Head of caudate nucleus (tissue), 42 donors: ENCODE data around the gene GRB10.

Experiments
- DNase-seq, 42 donors: peaks; one replicate each; pipeline versions ENCODE4 v3.0.0 to v3.0.0-alpha.2; 2020 to 2021; ENCODE audit warnings: mixed read lengths in 7 of 42
- intact Hi-C: fragments of 100-400 bp; cut with DNase I; formaldehyde crosslinking; loops from one replicate; pipeline ENCODE4 v1.15.0; 2022

GRB10 gene

DNA sequence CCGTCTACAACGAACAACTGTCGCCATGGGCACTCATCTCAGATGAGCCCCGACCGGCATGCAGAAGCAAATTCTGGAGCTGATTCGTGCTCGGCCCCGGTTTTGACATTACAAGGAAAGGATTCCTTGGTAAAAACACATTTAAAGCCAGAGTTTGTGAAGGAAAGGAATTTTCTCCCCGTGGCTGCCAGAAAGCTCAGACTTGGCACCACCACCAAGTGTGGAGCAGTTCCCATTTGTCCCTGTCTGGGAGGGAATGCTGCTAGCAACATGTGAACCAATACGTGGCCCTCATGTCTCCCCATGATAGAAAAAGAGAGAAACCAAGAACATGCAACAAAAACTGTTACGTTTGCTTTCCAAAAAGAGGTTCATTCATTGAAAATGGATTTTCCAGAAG, 162.3 kb downstream of the GRB10 start:
- intact Hi-C loops, result no loop called here
- DNase-seq, result no peak

DNA sequence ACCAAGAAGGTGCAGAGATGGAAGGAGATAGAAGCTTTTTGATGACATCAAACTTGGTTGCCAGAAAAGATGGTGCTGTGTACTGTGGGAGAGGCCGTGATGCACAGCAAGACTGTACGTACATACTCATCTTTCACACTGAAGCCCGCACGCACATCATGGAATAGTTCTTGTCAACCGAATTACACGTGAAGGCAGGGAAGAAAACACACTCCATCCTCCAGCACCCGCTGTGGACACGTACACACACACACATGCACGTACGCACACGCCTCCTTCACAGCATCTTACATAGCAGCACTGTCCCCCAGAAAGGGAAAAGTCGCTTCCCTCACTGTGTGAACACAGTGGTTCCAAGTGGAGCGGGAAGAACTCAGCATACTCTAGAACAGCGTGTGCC, 163.0 kb downstream of the GRB10 start:
- DNase-seq, result peak in 1 of 42 donors; percentile 4
- intact Hi-C loops, result no loop called here

DNA sequence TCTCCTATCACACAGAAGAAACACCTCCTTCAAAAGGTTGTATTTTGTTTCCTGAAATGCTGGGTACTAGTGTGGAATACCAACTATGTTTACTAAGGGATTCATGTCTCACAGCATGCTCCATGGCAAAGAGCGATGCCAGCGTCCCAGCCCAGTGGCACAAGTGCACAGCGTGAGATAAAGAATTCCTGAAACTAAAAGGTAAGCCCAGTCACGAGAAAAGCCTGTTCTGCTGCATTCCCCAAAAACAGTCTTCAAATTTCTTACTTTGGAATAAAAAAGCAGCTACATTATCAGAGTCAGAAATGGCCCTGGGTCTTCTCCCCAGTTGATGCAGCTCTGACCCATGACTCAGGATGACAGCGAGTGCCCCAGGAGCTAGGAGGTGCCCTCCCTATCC, 164.4 kb downstream of the GRB10 start:
- intact Hi-C loops, result no loop called here

DNA sequence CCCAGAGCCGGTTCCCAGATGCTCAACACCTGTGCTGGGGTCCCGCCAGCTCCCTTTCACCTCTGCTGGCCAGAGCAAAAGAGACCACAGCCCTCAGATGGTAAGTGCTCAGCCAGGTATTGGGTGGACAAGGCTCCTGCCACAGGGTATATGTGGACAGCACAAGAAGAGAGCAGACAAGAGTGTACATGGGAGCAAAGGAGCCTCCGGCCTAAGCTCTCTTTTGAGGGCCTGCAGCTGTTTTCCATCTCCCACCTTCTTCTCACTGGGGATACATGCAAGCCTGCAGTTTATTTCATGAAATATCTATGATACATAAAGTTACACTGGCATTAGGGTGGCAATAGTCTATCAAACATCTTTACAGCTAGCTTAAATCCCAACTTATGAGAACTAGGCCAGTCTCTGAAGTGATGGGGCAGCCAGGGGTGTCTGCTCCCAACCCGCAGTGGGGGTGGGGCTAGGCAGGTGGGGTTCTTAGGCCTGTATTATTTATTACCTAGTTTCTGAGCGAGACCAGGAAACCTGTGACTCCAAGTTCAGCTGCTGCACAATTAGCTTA, 167.1 kb downstream of the GRB10 start:
- intact Hi-C loops, result no loop called here
- peak in 1 of 42 donors; percentile 5 for DNase-seq

More for the DNA sequence above, 164.4 kb downstream of the GRB10 start:
- DNase-seq, result no peak

DNA sequence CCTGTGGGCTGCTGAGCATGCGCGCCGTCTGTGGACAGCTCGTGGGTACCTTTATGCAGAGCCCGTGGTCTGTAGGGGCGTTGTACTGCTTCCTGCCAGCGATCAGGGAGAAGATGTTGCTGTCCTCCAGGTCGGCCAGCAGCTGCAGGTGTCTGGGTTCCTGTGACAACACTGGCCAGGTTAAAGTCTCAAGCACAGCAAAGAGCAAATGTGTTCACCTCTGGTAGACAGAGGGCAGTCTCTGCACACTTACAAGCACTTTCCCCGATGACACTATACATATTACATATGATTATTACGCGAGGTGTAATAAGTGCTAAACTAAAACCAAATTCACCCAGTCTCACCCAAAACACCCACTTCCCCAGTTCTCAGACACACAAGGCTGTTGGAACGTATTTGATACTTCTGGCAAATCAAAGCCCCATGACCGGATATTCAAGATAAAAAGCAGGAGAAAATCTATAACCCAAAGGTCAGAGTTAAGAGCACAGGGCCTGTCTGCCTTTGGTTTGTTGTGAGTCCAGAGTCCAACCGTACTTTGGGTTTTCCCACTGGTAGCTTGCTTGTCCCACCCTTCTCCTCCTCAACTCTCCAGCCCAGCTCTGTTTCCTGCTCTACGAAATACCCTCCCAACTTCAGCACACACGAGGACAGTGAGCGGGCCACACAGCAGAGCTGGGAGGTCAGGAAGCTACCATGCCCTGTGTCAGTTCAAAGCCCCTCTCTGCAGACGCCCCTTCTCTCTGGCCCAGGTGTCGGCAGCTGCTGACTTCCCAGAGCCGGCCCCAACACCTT, 167.8 kb downstream of the GRB10 start:
- intact Hi-C loops, result no loop called here

DNA sequence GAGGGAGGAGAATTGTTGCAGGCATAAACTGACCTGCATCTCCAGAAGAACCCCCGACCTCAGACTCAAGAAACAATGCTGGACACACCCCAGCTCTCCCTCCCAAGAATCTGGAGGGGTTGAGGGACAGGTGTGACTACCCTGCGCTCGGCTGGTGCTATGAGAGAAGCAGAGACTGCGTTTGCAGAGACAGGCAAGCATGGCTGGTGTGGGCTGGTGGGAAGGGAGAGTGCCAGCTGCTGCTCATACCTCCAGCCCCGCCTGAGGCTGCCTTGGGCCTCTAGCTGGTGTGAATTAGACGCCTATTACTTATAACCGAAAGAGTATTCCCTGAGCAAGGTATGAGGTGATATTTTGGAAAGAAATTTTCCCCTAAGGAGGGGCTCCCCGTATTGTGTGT, 169.2 kb downstream of the GRB10 start:
- intact Hi-C loops, result no loop called here
- peak in 2 of 42 donors; percentile 4 to 13 for DNase-seq

More for the DNA sequence above, 167.8 kb downstream of the GRB10 start:
- peak in 1 of 42 donors; percentile 6 for DNase-seq

DNA sequence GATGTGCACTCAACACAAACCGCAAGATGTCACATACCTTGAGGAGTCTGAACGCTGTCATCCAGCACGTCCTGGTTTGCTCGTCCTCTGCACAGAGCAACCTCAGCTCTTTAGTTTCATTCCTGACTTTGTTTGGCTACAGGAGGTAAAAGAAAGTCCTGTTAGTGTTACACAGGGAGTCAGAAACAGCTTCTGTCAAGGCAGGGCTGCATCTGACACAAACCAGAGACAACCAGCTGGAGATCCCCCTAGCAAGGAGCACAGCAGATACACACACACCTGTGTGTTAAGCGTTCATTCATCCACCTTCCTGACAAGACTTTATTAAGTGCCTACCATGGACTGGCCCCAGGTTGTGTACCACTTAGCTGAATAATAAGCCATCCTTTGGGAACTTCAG, 170.0 kb downstream of the GRB10 start:
- peak in 1 of 42 donors; percentile 12 for DNase-seq
- intact Hi-C loops, result no loop called here

DNA sequence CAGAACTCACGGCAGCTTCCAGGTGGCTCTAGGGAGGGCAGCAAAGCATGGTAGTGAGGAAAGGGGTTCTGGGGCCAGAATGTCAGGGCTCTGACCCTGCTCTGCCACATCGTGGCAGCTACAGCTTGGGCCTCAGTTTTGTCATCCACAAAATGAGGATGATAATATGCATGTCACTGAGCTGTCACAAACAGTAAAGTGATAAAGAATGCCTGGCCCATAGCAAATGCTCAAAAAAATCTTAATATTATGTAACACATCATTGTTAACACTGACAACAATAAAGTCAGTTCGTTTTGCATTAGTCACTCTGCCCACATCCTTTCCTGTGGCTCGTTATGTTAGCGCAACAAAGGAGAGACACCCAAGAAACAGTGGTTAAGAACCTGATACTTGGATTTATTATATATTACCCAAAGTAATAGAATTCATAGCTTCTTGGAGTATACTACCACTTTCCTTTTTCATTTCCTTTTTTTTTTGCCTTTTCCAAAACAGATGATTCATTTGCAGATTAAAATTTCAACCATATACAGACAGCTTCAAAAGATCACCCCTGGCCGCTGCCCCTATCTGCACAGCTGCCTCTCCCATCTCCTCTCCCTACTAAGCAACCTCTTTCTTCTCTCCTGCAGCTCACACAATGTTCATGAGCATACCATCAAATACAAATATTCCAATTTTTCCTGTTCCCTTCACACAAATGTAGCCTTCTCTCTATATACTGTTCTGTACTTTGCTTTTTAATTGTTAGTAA, 172.0 kb downstream of the GRB10 start:
- DNase-seq, result peak in 7 of 42 donors; percentile 18 to 60 (median 38)
- intact Hi-C loops, result no loop called here

DNA sequence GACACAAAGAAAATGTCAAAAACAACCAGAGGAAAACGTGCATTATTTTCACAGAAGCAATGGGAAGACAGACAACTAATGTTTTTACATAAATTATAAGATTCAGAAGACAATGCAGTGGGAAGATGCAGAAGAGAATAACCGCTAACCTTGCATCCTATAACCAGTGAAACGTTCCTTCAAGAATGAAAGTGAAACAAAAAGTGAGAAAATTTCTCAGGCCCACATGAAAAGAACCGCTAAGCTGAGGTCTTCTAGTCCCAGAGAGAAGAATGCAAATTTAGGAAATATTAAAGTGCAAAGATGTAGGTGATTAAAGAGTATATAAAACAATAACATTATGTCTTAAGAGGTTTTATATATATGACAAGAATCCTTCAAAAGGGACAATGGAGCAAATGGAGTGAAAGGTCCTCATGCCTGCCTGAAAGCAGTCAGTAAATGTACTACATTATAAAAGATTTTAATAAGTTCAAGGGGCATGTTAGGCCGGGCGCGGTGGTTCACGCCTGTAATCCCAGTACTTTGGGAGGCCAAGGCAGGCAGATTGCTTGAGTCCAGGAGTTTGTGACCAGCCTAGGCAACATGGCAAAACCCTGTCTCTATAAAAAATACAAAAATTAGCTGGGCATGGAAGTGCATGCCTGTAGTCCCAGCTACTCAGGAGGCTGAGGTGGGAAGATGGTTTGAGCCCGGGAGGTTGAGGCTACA, 174.3 kb downstream of the GRB10 start:
- intact Hi-C loops, result no loop called here
- no peak for DNase-seq

DNA sequence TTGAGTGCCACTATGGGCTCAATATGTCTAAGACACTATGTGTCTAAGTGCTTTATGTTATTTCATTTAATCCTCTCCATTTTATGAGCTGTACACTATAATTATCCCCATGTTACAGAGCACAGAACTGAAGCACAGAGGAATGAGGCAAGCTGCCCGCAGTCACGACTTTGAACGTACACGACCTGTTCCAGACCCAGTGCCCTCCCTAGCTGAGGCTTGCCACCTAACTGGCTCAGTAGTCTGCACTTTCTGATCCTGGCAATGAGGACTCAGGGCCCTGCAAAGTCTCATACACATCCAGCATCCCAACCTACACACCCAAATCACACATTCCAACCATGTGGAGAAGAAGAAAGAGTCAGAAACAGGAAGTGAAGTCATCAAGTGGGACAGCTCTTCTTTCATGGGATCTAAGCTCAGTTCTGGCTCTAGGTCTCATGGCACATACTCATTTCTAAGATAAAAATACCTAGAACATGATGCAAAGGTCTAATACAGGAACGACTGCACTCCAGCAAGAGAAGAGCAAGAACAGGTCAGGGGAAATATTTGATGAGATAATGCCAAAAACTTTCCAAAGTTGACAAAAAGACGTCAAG, 175.1 kb downstream of the GRB10 start:
- intact Hi-C loops, result no loop called here
- DNase-seq, result no peak

DNA sequence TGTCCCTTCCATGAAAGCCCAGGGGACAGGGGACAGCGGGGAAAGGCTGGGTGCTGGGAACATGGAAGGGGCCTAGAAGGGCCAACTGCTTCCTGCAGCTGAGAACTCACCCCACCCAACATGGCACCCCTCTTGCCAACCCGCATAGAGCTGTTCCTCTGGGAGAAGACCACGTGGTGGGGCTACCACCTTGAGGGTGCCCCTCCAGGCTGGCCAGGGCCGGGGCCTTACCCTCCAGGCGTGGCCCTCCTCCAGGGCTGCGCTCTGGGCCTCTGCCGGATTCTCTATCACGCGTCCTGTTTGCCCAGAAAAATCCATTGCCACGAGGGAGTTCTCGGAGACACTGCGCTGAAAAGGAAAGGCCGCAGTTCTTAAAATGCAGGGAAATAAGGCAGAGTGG, 177.6 kb downstream of the GRB10 start:
- DNase-seq, result no peak
- intact Hi-C loops, result no loop called here

DNA sequence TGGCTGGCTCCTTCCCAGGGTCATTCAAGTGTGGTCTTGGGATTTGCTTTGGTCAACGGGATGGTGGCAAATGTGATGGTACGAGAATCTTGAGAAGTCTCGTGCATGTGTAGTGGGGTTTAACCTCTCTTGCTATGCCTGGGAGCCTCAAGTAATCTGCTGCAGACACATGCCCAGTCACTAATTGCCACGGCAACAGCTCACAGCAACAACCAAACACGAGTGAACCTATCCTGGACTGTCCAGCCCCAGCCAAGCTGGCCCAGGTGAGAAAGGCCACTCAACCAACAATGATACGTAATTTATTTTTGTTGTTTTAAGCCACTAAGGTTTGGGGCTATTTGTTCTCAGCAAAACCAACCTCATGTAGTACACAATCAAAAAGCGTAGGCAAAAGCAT, 179.4 kb downstream of the GRB10 start:
- DNase-seq, result no peak
- intact Hi-C loops, result no loop called here

DNA sequence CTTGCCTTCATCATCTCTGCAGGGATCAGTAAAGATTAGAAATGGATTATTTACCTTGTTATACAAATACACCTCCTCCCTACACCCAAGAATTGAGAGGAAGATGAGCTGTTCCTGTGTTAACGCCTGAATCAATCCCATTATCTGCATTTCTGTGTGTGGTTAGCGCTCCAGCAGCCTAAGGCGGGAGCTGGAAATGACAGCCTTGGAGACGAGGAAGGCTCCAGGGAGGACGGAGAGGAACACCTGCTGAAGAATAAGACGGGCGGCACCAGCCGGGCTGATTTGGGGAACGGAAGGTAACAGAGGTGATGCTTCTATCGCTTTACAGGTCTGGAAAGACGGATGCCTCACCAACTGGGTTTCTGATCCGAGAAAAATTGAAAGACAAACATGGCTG, 183.3 kb downstream of the GRB10 start:
- intact Hi-C loops, result no loop called here
- peak in 27 of 42 donors; percentile 22 to 74 (median 44) for DNase-seq

DNA sequence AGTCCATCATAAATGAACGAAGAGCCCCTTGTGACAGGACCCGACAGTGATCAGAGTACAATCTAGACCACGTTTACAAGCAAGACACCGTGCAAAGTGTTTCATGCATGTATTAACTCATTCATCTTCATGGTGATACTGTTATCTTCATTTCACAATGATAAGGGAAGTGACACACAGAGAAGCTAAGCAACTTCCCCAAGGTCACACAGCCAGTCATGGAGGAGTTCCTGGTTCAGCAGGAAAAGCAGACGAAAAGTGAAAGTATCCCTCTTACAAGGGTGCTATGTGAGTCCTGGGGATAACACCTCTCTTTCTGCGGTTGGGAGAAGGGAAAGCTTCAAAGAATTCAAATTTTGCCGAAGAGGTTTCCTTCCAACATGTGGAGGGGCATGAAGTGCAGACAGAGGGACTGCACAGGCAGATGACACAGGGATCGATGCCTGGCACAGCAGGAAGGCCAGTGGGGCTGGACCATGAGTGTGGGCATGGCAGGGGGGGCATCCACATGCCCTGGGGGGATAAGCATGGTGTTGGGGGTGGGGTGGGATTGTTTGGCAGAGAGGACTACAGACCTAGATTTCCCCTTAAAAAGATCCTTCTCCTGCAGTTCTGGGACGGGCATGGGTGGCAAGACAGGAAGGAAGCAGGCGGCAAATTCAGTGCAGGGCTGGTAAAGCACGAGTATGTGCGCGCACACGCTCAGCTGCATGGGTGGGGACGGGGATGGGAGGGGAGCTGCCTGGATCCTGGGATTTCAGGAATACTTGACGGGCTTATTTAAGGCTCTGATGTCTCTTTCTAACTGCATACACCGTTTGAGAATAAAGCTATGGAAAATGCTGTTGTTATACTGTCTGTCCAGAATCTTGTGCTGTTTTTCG, 184.0 kb downstream of the GRB10 start:
- intact Hi-C loops, result no loop called here

DNA sequence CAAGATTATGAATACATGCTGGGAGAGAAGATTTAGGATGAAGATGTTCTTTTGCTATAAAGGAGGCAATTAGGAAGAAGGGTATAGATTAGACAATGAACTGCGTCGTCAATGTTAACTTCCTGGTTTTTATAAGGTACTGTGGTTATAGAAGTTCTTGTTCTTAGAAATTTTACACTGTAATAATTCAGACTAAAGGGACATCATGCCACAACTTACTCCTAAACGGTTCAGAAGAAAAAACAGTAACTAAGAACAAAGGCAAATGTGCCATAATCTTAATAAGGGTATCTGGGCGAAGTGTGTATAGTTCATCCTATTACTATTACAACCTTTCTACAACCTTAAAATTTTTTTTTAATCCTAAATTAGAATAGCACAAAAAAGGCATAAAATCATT, 186.2 kb downstream of the GRB10 start:
- DNase-seq, result no peak
- intact Hi-C loops, result no loop called here

More for the DNA sequence above, 184.0 kb downstream of the GRB10 start:
- peak in 31 of 42 donors; percentile 28 to 81 (median 52) for DNase-seq

DNA sequence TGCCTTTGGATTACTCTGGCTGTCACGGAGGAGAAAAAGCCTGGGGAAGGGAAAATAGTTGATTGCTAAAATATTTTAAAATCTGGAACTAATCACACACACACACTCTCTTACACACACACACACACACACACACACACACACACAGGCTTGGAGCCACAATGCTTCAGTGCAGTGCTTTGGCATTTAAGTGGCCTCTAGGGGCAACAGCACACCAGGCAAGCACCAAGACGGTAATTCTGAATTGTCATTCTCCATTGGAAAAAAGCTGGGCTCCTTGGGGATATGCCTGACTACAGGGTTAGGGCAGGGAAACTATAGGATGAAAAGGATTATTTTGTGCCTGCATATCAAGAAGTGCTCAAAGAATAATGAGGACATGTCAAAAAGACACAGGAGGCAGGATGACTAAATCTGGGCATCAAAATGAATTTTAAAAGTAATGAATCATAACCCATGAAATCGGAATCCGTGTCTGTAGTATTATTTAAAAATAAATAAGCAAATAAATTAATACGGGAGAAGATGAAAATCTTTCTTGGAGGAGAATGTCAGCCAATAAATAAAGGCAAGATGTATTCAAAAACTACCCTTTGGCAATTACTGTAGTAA, 187.1 kb downstream of the GRB10 start:
- intact Hi-C loops, result no loop called here
- peak in 41 of 42 donors; percentile 33 to 84 (median 61) for DNase-seq

DNA sequence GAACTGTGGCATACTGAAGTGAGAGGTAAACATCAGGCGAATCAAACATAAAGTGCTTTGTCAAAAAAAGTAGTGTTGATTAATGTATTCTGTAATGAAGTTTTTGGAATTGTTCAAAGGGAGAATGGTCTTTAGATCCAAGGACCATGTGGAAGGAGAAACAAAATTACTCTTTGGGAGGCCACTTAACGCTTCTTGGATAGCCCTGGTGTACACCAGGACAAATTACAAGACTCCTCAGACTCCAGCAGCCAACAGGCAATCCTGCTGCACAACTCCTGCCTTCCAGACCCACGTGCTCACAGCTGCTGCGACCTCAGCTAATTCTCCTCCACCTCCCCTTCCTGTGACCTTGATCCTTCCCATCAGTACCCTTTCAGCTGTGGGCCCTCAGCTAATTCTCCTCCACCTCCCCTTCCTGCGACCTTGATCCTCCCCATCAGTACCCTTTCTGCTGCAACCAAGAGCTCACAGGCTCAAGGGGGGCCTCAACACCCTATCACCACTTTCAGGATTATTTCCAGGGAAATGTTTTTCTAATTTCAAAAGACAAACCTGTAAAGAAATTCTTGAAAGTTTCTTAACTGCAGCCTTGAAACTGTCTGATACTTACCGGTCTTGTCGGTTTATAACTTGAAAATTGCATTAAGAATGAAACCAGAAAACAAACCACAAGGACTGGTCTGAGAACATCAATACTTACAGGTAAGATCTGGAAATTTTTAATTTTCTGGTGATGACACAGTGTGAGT, 187.8 kb downstream of the GRB10 start:
- intact Hi-C loops, result no loop called here
- no peak for DNase-seq
